ENCODE data around the gene FBXO46.

GRCh38 chr19:45716359-45717130 is 14.2 kb downstream of the FBXO46 start:
- no peak for TF ChIP-seq CTCF (IDR thresholded peaks at IDR 0.05; ENCODE audit: insufficient read depth, low read length)
- TF ChIP-seq REST (IDR thresholded peaks at IDR 0.05; ENCODE audit: insufficient replicate concordance, low read depth), result no peak
- TF ChIP-seq SPI1 (IDR thresholded peaks at IDR 0.05; ENCODE audit: borderline replicate concordance, low read depth), result no peak
- no peak for TF ChIP-seq POLR2AphosphoS5 (IDR thresholded peaks at IDR 0.05; ENCODE audit: low read depth)
